Effector CD4-positive, alpha-beta T cell (primary cell): Measurements from ENCODE around the gene CGA.

Experiments
- DNase-seq: peaks from one replicate; pipeline ENCODE4 v3.0.0-alpha.2; 2020

CGA gene

DNA sequence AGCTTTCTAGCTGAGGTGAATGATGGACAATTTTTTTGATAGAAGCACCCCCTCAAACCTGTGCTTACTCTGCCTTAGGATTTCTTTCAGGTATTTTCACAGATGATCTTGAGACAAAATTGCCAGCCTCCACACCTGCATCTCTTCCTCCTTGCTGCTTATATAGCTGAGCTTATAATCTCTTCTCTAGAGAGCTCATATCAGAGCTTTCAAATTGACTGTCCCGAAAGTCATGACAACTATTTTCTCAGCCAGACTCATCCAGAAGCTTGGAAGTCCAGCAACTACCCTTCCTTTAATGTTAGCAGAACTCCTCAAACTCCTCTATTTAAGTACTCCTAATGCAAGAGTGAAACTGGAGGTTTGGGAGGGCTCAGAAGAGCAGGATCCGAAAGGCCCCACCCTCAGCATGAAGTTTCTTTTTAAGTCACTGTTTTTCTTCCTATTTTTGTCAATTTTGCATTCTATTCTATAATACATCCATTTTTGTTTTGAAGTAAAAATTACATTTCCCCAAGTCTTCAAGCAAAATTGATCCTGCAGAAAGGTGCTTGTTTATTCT is 12.7 kb downstream of the CGA start:
- DNase-seq: no peak

- peak; percentile 30 for DNase-seq
Observed at GRCh38 chr6:87078983-87079616, 15.8 kb downstream of the CGA start.

GRCh38 chr6:87075168-87075567 is 19.7 kb downstream of the CGA start:
- no peak for DNase-seq

DNA sequence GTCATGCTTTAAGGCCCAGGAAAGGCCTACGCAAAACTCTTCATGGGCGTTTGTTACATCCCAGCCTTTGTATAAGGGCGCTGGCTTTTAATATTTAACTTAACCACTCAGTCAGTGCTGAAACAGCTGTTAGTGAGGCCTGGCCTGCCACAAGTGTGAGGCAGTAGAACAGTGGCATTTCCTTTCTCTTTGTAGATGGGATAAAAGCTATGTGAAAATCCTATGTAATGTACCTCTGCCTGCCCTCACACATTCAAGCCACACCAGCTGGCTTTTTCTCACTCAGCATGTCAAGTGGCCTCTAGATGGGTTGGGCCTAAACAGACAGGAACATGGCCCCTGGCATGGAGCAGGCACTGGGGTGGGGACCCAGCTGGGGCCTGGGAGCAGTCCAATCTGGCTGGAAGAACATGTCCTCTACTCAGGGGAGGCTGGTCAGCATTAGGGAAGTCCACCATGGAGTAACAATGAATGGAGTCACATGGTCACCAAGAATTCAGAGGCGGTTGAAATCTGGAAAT is 20.7 kb downstream of the CGA start:
- no peak for DNase-seq

DNA sequence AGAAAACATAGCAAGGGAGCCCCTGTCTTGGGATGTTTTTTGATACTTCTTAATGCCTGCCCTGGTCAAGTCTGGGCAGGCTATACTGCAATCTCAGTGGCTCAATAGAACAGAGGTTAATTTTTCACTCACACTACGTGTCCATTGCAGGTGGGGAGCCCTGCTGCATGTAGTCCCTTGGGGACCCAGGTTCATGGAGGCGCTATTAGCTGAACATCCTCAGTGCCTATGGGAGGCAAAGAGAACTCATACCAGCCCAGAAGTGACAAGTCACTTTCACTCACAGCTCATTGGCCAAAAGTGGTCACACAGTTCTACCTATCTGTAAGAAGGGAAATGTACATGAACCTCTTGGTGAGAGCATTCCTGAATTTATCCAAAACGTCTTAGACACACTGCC is 23.2 kb downstream of the CGA start:
- DNase-seq: no peak

GRCh38 chr6:87070741-87071140 is 24.2 kb downstream of the CGA start:
- no peak for DNase-seq

GRCh38 chr6:87068795-87069194 is 26.1 kb downstream of the CGA start:
- no peak for DNase-seq

GRCh38 chr6:87066449-87067333 is 28.2 kb downstream of the CGA start:
- no peak for DNase-seq

DNA sequence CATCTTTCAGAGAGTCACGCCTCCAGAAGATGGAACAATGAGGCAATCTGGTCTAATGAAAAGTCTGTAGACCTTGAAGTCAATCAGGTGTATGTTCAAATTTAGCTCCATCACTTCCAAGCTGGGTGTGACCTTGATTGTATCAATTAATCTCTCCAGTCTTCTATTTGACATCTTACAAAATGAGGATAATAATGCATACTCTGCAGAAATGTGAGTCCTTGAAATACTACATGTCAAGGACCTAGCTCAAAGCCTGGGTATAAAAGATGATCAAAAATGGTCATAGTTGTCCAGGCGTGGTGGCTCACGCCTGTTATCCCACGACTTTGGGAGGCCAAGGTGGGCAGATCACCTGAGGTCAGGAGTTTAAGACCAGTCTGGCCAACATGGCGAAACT is 29.8 kb downstream of the CGA start:
- DNase-seq: no peak

DNA sequence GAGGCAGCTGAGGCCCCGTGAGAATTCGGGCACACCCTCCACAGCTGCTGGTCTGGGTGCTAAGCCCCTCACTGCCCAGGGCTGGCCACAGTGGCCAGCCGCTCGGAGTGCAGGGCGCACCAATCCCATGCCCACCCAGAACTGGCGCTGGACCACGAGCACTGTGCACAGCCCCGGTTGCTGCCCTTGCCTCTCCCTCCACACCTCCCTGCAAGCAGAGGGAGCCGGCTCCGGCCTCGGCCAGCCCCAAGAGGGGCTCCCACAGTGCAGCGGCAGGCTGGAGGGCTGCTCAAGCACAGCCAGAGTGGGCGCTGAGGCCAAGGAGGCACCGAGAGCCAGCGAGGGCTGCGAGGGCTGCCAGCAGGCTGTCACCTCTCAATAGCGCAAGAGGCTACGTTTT is 35.0 kb downstream of the CGA start:
- DNase-seq: no peak

- no peak for DNase-seq
Observed at GRCh38 chr6:87054143-87054833, 40.6 kb downstream of the CGA start.

DNA sequence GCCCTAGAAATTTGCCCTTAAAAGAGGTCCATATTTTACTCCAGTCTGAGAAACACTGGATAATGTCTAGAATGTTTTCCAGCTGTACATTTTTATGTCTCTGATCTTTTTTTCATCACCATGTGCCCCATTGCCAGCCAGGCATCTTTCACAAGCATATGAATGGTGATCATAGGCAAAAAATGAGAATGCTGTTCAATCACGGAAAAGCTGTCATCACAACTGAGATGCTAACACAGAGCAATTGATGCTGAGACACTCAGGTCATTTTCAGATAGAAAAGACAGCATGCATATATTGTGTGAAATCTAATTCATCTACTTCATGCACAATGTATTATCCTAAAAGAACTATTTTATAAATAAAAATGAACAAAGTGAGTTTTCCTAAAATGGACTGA is 41.6 kb downstream of the CGA start:
- DNase-seq: no peak

GRCh38 chr6:87049779-87050178 is 45.1 kb downstream of the CGA start:
- DNase-seq: no peak

GRCh38 chr6:87045521-87046075 is 49.3 kb downstream of the CGA start:
- no peak for DNase-seq

DNA sequence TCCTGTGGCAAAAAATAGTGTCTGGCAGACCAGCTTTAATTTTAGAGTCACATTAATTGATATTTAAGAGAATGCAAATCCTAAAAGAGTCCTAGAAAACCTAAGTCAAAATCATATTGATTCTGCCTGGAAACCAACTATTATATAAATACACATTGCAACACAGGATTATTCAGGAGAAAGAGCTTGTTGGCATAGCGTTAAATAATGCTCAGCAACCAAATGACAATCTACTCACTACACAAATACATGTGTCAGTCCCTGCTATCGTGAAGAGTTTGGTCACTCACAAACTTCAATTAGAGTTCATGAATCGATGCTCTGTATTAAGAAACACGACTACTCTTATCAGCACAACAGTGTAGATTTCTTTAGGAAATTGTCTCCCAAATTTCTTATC is 54.2 kb downstream of the CGA start:
- no peak for DNase-seq
